Astrocyte (in vitro differentiated cells and primary cell): ENCODE data around the gene SLC24A4.

ENCODE experiments used
- CTCF ChIP-seq: IDR thresholded peaks from 2 replicates; pipeline ENCODE4 v1.5.1; 2011; ENCODE audit warnings: low read depth, mild to moderate bottlenecking, inconsistent platforms, low read length, moderate library complexity; ENCODE audit not compliant: insufficient read depth
- EZH2 ChIP-seq: IDR thresholded peaks from 2 replicates; pipeline ENCODE4 v1.6.1; 2012; ENCODE audit warnings: mild to moderate bottlenecking, low read length, inconsistent platforms; ENCODE audit not compliant: insufficient read depth

DNA sequence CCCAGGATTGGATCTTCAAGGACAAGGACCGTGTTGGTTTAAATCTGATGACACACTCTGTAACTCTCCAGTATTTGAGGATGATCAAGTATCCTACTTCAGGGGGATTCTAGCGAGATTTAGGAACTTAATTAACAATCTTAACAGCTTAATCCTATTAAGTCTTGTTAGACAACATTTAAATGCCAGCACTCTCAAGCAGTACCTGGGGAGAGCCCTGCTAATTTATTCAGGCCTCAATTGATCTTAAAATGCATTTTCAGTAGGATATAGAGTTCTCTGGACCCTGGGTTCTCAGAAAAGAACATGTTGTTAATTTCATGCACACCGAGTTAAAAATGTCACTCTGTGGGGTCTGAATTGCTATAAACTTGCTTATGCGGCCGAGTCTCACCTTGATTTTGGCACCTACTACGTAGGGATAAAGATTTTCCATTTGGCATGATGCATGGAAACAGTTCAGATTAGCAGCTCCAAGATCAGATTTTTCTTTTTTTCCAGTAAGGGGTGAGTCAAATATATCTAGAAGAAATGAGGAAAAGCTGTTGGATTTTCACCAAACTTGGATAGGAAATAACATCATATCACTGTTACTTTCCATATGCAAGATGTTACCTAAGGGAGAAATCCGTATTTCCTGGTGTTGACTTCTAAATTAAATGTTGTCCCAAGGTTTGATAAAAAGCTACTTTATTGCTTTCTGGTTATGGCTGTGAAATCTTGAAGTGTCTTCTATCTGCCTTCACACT lies 76.1 kb downstream of the SLC24A4 start:
- no peak for TF ChIP-seq CTCF
- no peak for TF ChIP-seq EZH2
